DND-41 (cell line): ENCODE results near the gene ASB16.

Experiments used
- ATAC-seq: fragments of 200-7000 bp; cut with Tn5 transposase; 3 replicates; pipeline ENCODE4 v1.9.1; 2021; ENCODE audit warnings: low read depth; ENCODE audit not compliant: insufficient read depth
- DNase-seq: peaks from one replicate; pipeline ENCODE4 v3.0.0-alpha.2; 2020
- H2AFZ ChIP-seq: 2 replicates; pipeline ENCODE4 v1.6.0; 2012; ENCODE audit warnings: low read depth, low read length
- H3K27ac ChIP-seq: 2 replicates; pipeline ENCODE4 v1.5.1; 2012; ENCODE audit warnings: low read length, inconsistent platforms
- H3K27me3 ChIP-seq: fragments of 200-600 bp; sonication (generic); 2 replicates; pipeline ENCODE4 v1.6.0; 2012; ENCODE audit warnings: low read length, mild to moderate bottlenecking, inconsistent platforms; ENCODE audit not compliant: insufficient read depth, poor library complexity
- H3K36me3 ChIP-seq: 2 replicates; pipeline ENCODE4 v1.5.1; 2012; ENCODE audit warnings: low read length, inconsistent platforms; ENCODE audit not compliant: insufficient read depth
- H3K4me1 ChIP-seq: 2 replicates; pipeline ENCODE4 v1.5.1; 2012; ENCODE audit warnings: mild to moderate bottlenecking, low read length; ENCODE audit not compliant: insufficient read depth
- H3K4me2 ChIP-seq: 2 replicates; pipeline ENCODE4 v1.6.0; 2012; ENCODE audit warnings: mild to moderate bottlenecking, moderate library complexity, low read length, inconsistent platforms; ENCODE audit not compliant: insufficient read depth
- H3K4me3 ChIP-seq, 2 experiments: fragments of 200-600 bp in 1 of 2; shearing (Covaris generic) in 1 of 2; 2 replicates each; pipeline ENCODE4 v1.5.1; 2012 to 2016; ENCODE audit warnings: inconsistent platforms in 2 of 2, low read length in 2 of 2, mild to moderate bottlenecking in 2 of 2, low read depth in 1 of 2, moderate library complexity in 1 of 2
- H3K79me2 ChIP-seq: 2 replicates; pipeline ENCODE4 v1.6.0; 2012; ENCODE audit warnings: low read length, inconsistent platforms; ENCODE audit not compliant: insufficient read depth
- H3K9ac ChIP-seq: 2 replicates; pipeline ENCODE4 v1.6.0; 2012; ENCODE audit warnings: low read depth, mild to moderate bottlenecking, inconsistent platforms, low read length, moderate library complexity
- H3K9me3 ChIP-seq: 2 replicates; pipeline ENCODE4 v1.5.1; 2012; ENCODE audit warnings: low read length, moderate library complexity, mild to moderate bottlenecking, inconsistent platforms; ENCODE audit not compliant: insufficient read depth, severe bottlenecking
- H4K20me1 ChIP-seq: 2 replicates; pipeline ENCODE4 v1.6.0; 2012; ENCODE audit warnings: low read length; ENCODE audit not compliant: insufficient read depth
- CTCF ChIP-seq: IDR thresholded peaks from 2 replicates; pipeline ENCODE4 v1.5.1; 2012; ENCODE audit warnings: borderline replicate concordance, low read length, moderate library complexity, mild to moderate bottlenecking; ENCODE audit not compliant: poor library complexity, severe bottlenecking; ENCODE audit errors: extremely low read depth
- EZH2 ChIP-seq: IDR thresholded peaks from 3 replicates; pipeline ENCODE4 v1.6.1; 2012; ENCODE audit warnings: borderline replicate concordance, low read depth, mild to moderate bottlenecking, moderate library complexity, low read length, inconsistent platforms; ENCODE audit not compliant: severe bottlenecking

The ASB16 gene

GRCh38 chr17:44190481-44190880 lies 20.0 kb downstream of the ASB16 start:
- H3K4me3 ChIP-seq, result no peak overlapping the region
- H3K36me3 ChIP-seq, result peaks cover 58% of the 10 kb centered on the region
- H3K27ac ChIP-seq, result no peak overlapping the region
- H3K4me1 ChIP-seq, result peaks cover 23% of the 10 kb centered on the region
- no peak for ATAC-seq
- TF ChIP-seq EZH2, result no peak
- no peak for TF ChIP-seq CTCF
- no peak overlapping the region for H2AFZ ChIP-seq
- no peaks in the 10 kb centered on the region for H3K27me3 ChIP-seq
- no peak overlapping the region for H3K4me2 ChIP-seq
- H3K79me2 ChIP-seq, result peaks cover 37% of the 10 kb centered on the region
- no peak overlapping the region for H3K9ac ChIP-seq
- peaks cover 11% of the 10 kb centered on the region for H4K20me1 ChIP-seq
- no peak for DNase-seq
- H3K9me3 ChIP-seq, result no peaks in the 10 kb centered on the region

- ATAC-seq (no peak), DNase-seq (no peak)
- Histone ChIP-seq H4K20me1 (peaks cover 8% of the 10 kb centered on the region), H3K36me3 (peaks cover 65% of the 10 kb centered on the region), H3K27ac (no peak overlapping the region), H3K4me2 (no peak overlapping the region), H3K27me3 (no peaks in the 10 kb centered on the region), H3K4me3 (no peak overlapping the region), H3K9ac (no peak overlapping the region), H3K9me3 (no peaks in the 10 kb centered on the region), H2AFZ (no peak overlapping the region), H3K4me1 (peaks cover 18% of the 10 kb centered on the region), H3K79me2 (peaks cover 33% of the 10 kb centered on the region)
- TF ChIP-seq CTCF (no peak), EZH2 (no peak)
These were observed 20.9 kb downstream of the ASB16 start for GRCh38 chr17:44191369-44191768.

- TF ChIP-seq CTCF, result no peak
- no peak for TF ChIP-seq EZH2
- H3K9me3 ChIP-seq, result no peaks in the 10 kb centered on the region
- H3K9ac ChIP-seq, result no peak overlapping the region
- DNase-seq, result no peak
- no peak overlapping the region for H2AFZ ChIP-seq
- no peaks in the 10 kb centered on the region for H3K27me3 ChIP-seq
- peaks cover 70% of the 10 kb centered on the region for H3K36me3 ChIP-seq
- no peak overlapping the region for H3K4me3 ChIP-seq
- H3K79me2 ChIP-seq, result peaks cover 36% of the 10 kb centered on the region
- H4K20me1 ChIP-seq, result peaks cover 12% of the 10 kb centered on the region
- no peak overlapping the region for H3K4me2 ChIP-seq
- no peak overlapping the region for H3K27ac ChIP-seq
- H3K4me1 ChIP-seq, result peaks cover 22% of the 10 kb centered on the region
- no peak for ATAC-seq
These were observed 21.5 kb downstream of the ASB16 start for GRCh38 chr17:44191941-44192496.
